B cell (primary cell): ENCODE data around the gene XYLT1. TPM values are rescaled to one million over a fixed set of nuclear protein-coding genes. Genes with fewer than 3 reads are reported as not detected.

Experiments
- ATAC-seq: fragments of 200-7000 bp; cut with Tn5 transposase; one replicate; pipeline ENCODE4 v1.10.0; 2021; ENCODE audit warnings: low read depth, mild to moderate bottlenecking, moderate number of reproducible peaks, moderate library complexity
- CTCF ChIA-PET: fragments of 350-600 bp; sonication (Branson Sonifier 250); formaldehyde crosslinking; loops from one replicate; lab custom pipeline; 2021; ENCODE audit warnings: antibody characterized with exemption, inconsistent platforms; lab: Charles Lee
- POLR2A ChIA-PET: fragments of 350-600 bp; sonication (Branson Sonifier 250); formaldehyde crosslinking; loops from one replicate; lab custom pipeline; 2021; ENCODE audit warnings: antibody characterized with exemption; lab: Charles Lee
- DNase-seq: peaks from one replicate; pipeline ENCODE4 v3.0.0; 2013
- H2AFZ ChIP-seq: 2 replicates; pipeline ENCODE4 v1.6.1; 2012; ENCODE audit warnings: mild to moderate bottlenecking, low read depth, low read length; ENCODE audit not compliant: insufficient read depth, poor library complexity, severe bottlenecking
- H3K27ac ChIP-seq, 2 donors: 1 replicate in 1 of 2; 2 replicates in 1 of 2; pipeline ENCODE4 v1.5.1; 2012 to 2013; ENCODE audit warnings: low read length in 2 of 2, mild to moderate bottlenecking in 2 of 2, moderate library complexity in 1 of 2
- H3K27me3 ChIP-seq, 4 experiments: fragments of 200-600 bp in 1 of 4; sonication (generic) in 1 of 4; replicated peaks in 1 of 4; 1 replicate in 2 of 4; 2 replicates in 2 of 4; pipeline versions ENCODE4 v1.6.1 to v1.7.0; 2013 to 2016; ENCODE audit warnings: low read length in 3 of 4, mild to moderate bottlenecking in 2 of 4, mixed read lengths in 1 of 4, moderate library complexity in 1 of 4; ENCODE audit not compliant: insufficient read depth in 4 of 4, control insufficient read depth in 3 of 4; ENCODE audit errors: control extremely low read depth in 1 of 4
- H3K36me3 ChIP-seq, 2 experiments: replicated peaks in 1 of 2; 1 replicate in 1 of 2; 2 replicates in 1 of 2; pipeline versions ENCODE4 v1.6.1 to v1.7.1; 2013; ENCODE audit warnings: low read length in 1 of 2; ENCODE audit not compliant: insufficient read depth in 2 of 2, control insufficient read depth in 1 of 2; ENCODE audit errors: control extremely low read depth in 1 of 2, extremely low read depth in 1 of 2
- H3K4me1 ChIP-seq, 2 donors: fragments of 200-600 bp in 1 of 2; sonication (generic) in 1 of 2; 1 replicate in 1 of 2; 2 replicates in 1 of 2; pipeline versions ENCODE4 v1.5.1 to v1.6.1; 2013 to 2017; ENCODE audit warnings: low read length in 2 of 2; ENCODE audit not compliant: control insufficient read depth in 2 of 2, insufficient read depth in 2 of 2
- H3K4me2 ChIP-seq: replicated peaks from 2 replicates; pipeline ENCODE3; 2012; ENCODE audit warnings: mild to moderate bottlenecking, low read depth, low read length; ENCODE audit not compliant: poor library complexity, severe bottlenecking
- H3K4me3 ChIP-seq, 5 experiments: fragments of 200-600 bp in 1 of 5; sonication (generic) in 1 of 5; 1 replicate in 3 of 5; 2 replicates in 2 of 5; pipeline versions ENCODE4 v1.5.1 to v1.7.0; 2011 to 2016; ENCODE audit warnings: low read length in 4 of 5, mild to moderate bottlenecking in 4 of 5, low read depth in 2 of 5, control low read depth in 1 of 5, moderate library complexity in 1 of 5; ENCODE audit not compliant: insufficient read depth in 1 of 5; ENCODE audit errors: control extremely low read depth in 1 of 5, extremely low read depth in 1 of 5
- H3K79me2 ChIP-seq: fragments of 200-600 bp; sonication (generic); one replicate; pipeline ENCODE4 v1.6.0; 2016; ENCODE audit warnings: low read length; ENCODE audit not compliant: control insufficient read depth, insufficient read depth
- H3K9ac ChIP-seq: fragments of 200-600 bp; sonication (generic); 2 replicates; pipeline ENCODE4 v1.6.1; 2017; ENCODE audit warnings: mild to moderate bottlenecking, low read length, moderate library complexity
- H3K9me3 ChIP-seq, 3 donors: one replicate each; pipeline versions ENCODE4 v1.6.1 to v1.7.1; 2013; ENCODE audit warnings: low read length in 2 of 3; ENCODE audit not compliant: control insufficient read depth in 2 of 3, insufficient read depth in 1 of 3; ENCODE audit errors: control extremely low read depth in 1 of 3
- H4K20me1 ChIP-seq: 2 replicates; pipeline ENCODE4 v1.6.0; 2012; ENCODE audit warnings: mild to moderate bottlenecking, low read length; ENCODE audit not compliant: insufficient read depth, control insufficient read depth, poor library complexity, severe bottlenecking
- H3K27ac Mint-ChIP-seq: one replicate; pipeline ENCODE4 v1.8.0; 2021; ENCODE audit warnings: mixed read lengths
- H3K27me3 Mint-ChIP-seq: one replicate; pipeline ENCODE4 v1.8.0; 2021; ENCODE audit warnings: mixed read lengths
- H3K4me1 Mint-ChIP-seq: one replicate; pipeline ENCODE4 v1.8.0; 2021; ENCODE audit warnings: mixed read lengths
- H3K4me3 Mint-ChIP-seq: one replicate; pipeline ENCODE4 v1.8.0; 2021; ENCODE audit warnings: mixed read lengths
- H3K9me3 Mint-ChIP-seq: one replicate; pipeline ENCODE4 v1.8.0; 2022; ENCODE audit warnings: mixed read lengths; ENCODE audit not compliant: insufficient read depth
- CTCF ChIP-seq: fragments of 200-600 bp; IDR thresholded peaks from one replicate; pipeline ENCODE4 v1.8.0; 2022; ENCODE audit warnings: antibody characterized with exemption, mild to moderate bottlenecking
- EZH2 ChIP-seq: IDR thresholded peaks from 2 replicates; pipeline ENCODE4 v1.6.1; 2012; ENCODE audit warnings: borderline replicate concordance, low read depth, mild to moderate bottlenecking, moderate library complexity, low read length; ENCODE audit not compliant: insufficient read depth, poor library complexity, severe bottlenecking
- WGBS: methylation state at CpG from one replicate; pipeline ENCODE4 v1.1.5; 2013; ENCODE audit warnings: missing lambda C conversion rate; ENCODE audit not compliant: insufficient coverage; 5-methylcytosine and 5-hydroxymethylcytosine counted together
- intact Hi-C: fragments of 100-400 bp; cut with micrococcal nuclease; formaldehyde crosslinking; loops from one replicate; pipeline ENCODE4 v1.10.0; 2022
- polyA plus RNA-seq: library from polyadenylated mRNA; depleted of rRNA; stranded (reverse); fragments of >200 nt; gene quantifications from 2 replicates; pipeline ENCODE4 v1.2.3, GENCODE V29; 2012
- total RNA-seq, 2 donors: library from RNA; stranded (reverse); fragments of 120-200 nt in 1 of 2; gene quantifications; 1 replicate in 1 of 2; 2 replicates in 1 of 2; pipeline versions ENCODE4 v1.2.3 to v1.2.4, GENCODE V29; 2013 to 2022

The XYLT1 gene
- total and polyA plus RNA-seq, 2 donors (not counting 1 experiment from before 2014, with no cell fraction given): 8.7 to 59.6 TPM

- Mint-ChIP-seq H3K27me3 (peaks cover 18% of the 10 kb centered on the region), H3K4me3 (peak overlapping the region; percentile 54), H3K4me1 (peaks cover 31% of the 10 kb centered on the region), H3K27ac (no peak overlapping the region), H3K9me3 (no peaks in the 10 kb centered on the region)
- 11% methylated on average over 7 of the region's 11 CpGs for WGBS
- H2AFZ ChIP-seq: no peak overlapping the region
- peaks cover 27 to 31% of the 10 kb centered on the region in 2 donors for H3K4me1 ChIP-seq
- no peaks in the 10 kb centered on the region for H3K36me3 ChIP-seq
- H3K4me2 ChIP-seq: peak overlapping the region; percentile 49
- H3K79me2 ChIP-seq: no peaks in the 10 kb centered on the region
- TF ChIP-seq EZH2: no peak
- TF ChIP-seq CTCF: peak; percentile 48
- DNase-seq (peak; percentile 73), ATAC-seq (peak; percentile 74)
- POLR2A ChIA-PET: interaction anchor here (0.9 kb wide), 1 partner anchor 175 kb away, joined by 3 read pairs; no protein-coding TSS in a partner anchor
- H3K4me3 ChIP-seq: no peak overlapping the region
- CTCF ChIA-PET: interaction anchor here (0.9 to 1.4 kb wide), 7 partner anchors 8 to 615 kb away, joined by 3 to 15 read pairs (median 3); no protein-coding TSS in a partner anchor
- intact Hi-C loops: loop anchor here (1.0 kb wide), 1 partner anchor 103 kb away; no protein-coding TSS in a partner anchor
- no peak overlapping the region for H3K9ac ChIP-seq
- H4K20me1 ChIP-seq: no peaks in the 10 kb centered on the region
- H3K9me3 ChIP-seq: no peaks in the 10 kb centered on the region
- H3K27me3 ChIP-seq: peaks cover 0 to 5% (median 0%) of the 10 kb centered on the region in 4 experiments
- H3K27ac ChIP-seq: no peak overlapping the region
Observed at GRCh38 chr16:17476414-17477259, 5.9 kb upstream of the XYLT1 start.

- H3K36me3 ChIP-seq: no peaks in the 10 kb centered on the region
- peak overlapping the region; percentile 60 for H2AFZ ChIP-seq
- 81% methylated on average over 4 of the region's 7 CpGs for WGBS
- DNase-seq (no peak), ATAC-seq (no peak)
- H3K4me3 ChIP-seq: no peak overlapping the region
- intact Hi-C loops: no loop called here
- H3K9me3 ChIP-seq: no peaks in the 10 kb centered on the region
- H3K27ac Mint-ChIP-seq: no peak overlapping the region
- TF ChIP-seq CTCF (no peak), EZH2 (no peak)
- no peak overlapping the region for H3K4me3 Mint-ChIP-seq
- peaks cover 29 to 36% of the 10 kb centered on the region in 2 donors for H3K4me1 ChIP-seq
- ChIA-PET CTCF (interaction anchor here (0.8 to 3.3 kb wide), 13 partner anchors 10 to 613 kb away, joined by 3 to 17 read pairs (median 5); no protein-coding TSS in a partner anchor), POLR2A (no interaction called here)
- H3K27ac ChIP-seq: no peak overlapping the region
- peaks cover 34% of the 10 kb centered on the region for H3K4me1 Mint-ChIP-seq
- H3K9ac ChIP-seq: no peak overlapping the region
- H3K4me2 ChIP-seq: peak overlapping the region; percentile 65
- H3K9me3 Mint-ChIP-seq: no peaks in the 10 kb centered on the region
- no peaks in the 10 kb centered on the region for H4K20me1 ChIP-seq
- peaks cover 0 to 5% (median 0%) of the 10 kb centered on the region in 4 experiments for H3K27me3 ChIP-seq
- peaks cover 4% of the 10 kb centered on the region for H3K27me3 Mint-ChIP-seq
- H3K79me2 ChIP-seq: no peaks in the 10 kb centered on the region
Observed at GRCh38 chr16:17475104-17475503, 4.3 kb upstream of the XYLT1 start.
